Adrenal gland (tissue), 5 donors: ENCODE measurements around the gene PLA2G4E.

Experiments used
- CTCF ChIP-seq, 6 experiments: fragments of 450-650 bp in 4 of 6; fragments of 200-600 bp in 2 of 6; sonication (generic) in 1 of 6; IDR thresholded peaks; 1 replicate in 5 of 6; 2 replicates in 1 of 6; pipeline versions ENCODE4 v1.5.1 to v1.8.0; 2016 to 2021; ENCODE audit warnings: antibody characterized with exemption in 6 of 6, mild to moderate bottlenecking in 2 of 6, moderate library complexity in 1 of 6
- POLR2A ChIP-seq, 2 donors: fragments of 450-650 bp; IDR thresholded peaks; one replicate each; pipeline ENCODE4 v1.6.1; 2017; ENCODE audit warnings: antibody characterized with exemption in 2 of 2, mild to moderate bottlenecking in 2 of 2, moderate library complexity in 1 of 2
- donor health status: DM: no; HTN: no; CAD: no.

- TF ChIP-seq CTCF (IDR thresholded peaks at IDR 0.05) (no peak), POLR2A (IDR thresholded peaks at IDR 0.05) (no peak)
Measured at GRCh38 chr15:41968701-41969100, 52.1 kb downstream of the PLA2G4E start.
